WTC11 (cell line): ENCODE results near the gene C14orf132. TPM values are rescaled to one million over a fixed set of nuclear protein-coding genes. Genes with fewer than 3 reads are reported as not detected.

ENCODE experiments used
- ATAC-seq: fragments of 200-7000 bp; cut with Tn5 transposase; 2 replicates; pipeline ENCODE4 v1.10.0; 2021; ENCODE audit warnings: mild to moderate bottlenecking, moderate library complexity
- CTCF ChIA-PET: fragments of 300-600 bp; sonication (Branson Sonifier 250); formaldehyde crosslinking; loops from one replicate; lab custom pipeline; 2021; ENCODE audit warnings: antibody characterized with exemption; lab: Charles Lee
- POLR2A ChIA-PET: fragments of 350-600 bp; sonication (Branson Sonifier 250); formaldehyde crosslinking; loops from one replicate; lab custom pipeline; 2021; ENCODE audit warnings: antibody characterized with exemption; lab: Charles Lee
- DNase-seq: peaks from one replicate; pipeline ENCODE4 v3.0.0; 2021; ENCODE audit warnings: low spot score
- H3K27ac Mint-ChIP-seq: 2 replicates; pipeline ENCODE4 v1.8.0; 2021; ENCODE audit warnings: mixed read lengths
- H3K27me3 Mint-ChIP-seq: 2 replicates; pipeline ENCODE4 v1.8.0; 2021; ENCODE audit warnings: low read depth, mild to moderate bottlenecking, moderate library complexity, mixed read lengths
- H3K36me3 Mint-ChIP-seq: 2 replicates; pipeline ENCODE4 v1.8.0; 2021; ENCODE audit warnings: mixed read lengths
- H3K4me1 Mint-ChIP-seq: 2 replicates; pipeline ENCODE4 v1.8.0; 2022; ENCODE audit warnings: mixed read lengths
- H3K4me3 Mint-ChIP-seq: 2 replicates; pipeline ENCODE4 v1.8.0; 2021; ENCODE audit warnings: mild to moderate bottlenecking, moderate library complexity, mixed read lengths
- H3K9me3 Mint-ChIP-seq: 2 replicates; pipeline ENCODE4 v1.8.0; 2021; ENCODE audit warnings: mixed read lengths
- CBFB ChIP-seq: sonication (generic); formaldehyde crosslinking; IDR thresholded peaks from 2 replicates; pipeline ENCODE4 v1.8.1; 2022; ENCODE audit warnings: mild to moderate bottlenecking, low read depth, missing genetic modification reagents
- CREM ChIP-seq: sonication (generic); formaldehyde crosslinking; IDR thresholded peaks from 2 replicates; pipeline ENCODE4 v1.8.1; 2022; ENCODE audit warnings: mild to moderate bottlenecking, missing genetic modification reagents, moderate library complexity
- E2F1 ChIP-seq: sonication (generic); formaldehyde crosslinking; IDR thresholded peaks from 2 replicates; pipeline ENCODE4 v1.8.0; 2022; ENCODE audit warnings: mild to moderate bottlenecking, missing genetic modification reagents
- ESRRA ChIP-seq: sonication (generic); formaldehyde crosslinking; IDR thresholded peaks from 2 replicates; pipeline ENCODE4 v1.8.1; 2022; ENCODE audit warnings: mild to moderate bottlenecking, missing genetic modification reagents, borderline replicate concordance
- GABPB1 ChIP-seq: sonication (generic); formaldehyde crosslinking; IDR thresholded peaks from 2 replicates; pipeline ENCODE4 v1.8.1; 2023; ENCODE audit warnings: mild to moderate bottlenecking, missing genetic modification reagents
- JUN ChIP-seq: sonication (generic); formaldehyde crosslinking; IDR thresholded peaks from 2 replicates; pipeline ENCODE4 v1.8.0; 2023; ENCODE audit warnings: mild to moderate bottlenecking, missing genetic modification reagents
- NFYB ChIP-seq: sonication (generic); formaldehyde crosslinking; conservative IDR thresholded peaks from 2 replicates; pipeline ENCODE4 v1.8.0; 2022; ENCODE audit warnings: low read depth, missing genetic modification reagents
- NR1H2 ChIP-seq: sonication (generic); formaldehyde crosslinking; IDR thresholded peaks from 2 replicates; pipeline ENCODE4 v1.9.0; 2021; ENCODE audit warnings: mild to moderate bottlenecking, moderate library complexity, missing genetic modification reagents
- NR3C1 ChIP-seq: sonication (generic); formaldehyde crosslinking; conservative IDR thresholded peaks from 2 replicates; pipeline ENCODE4 v1.8.1; 2023; ENCODE audit warnings: low read depth, mild to moderate bottlenecking, missing genetic modification reagents
- OVOL2 ChIP-seq: fragments of 250-450 bp; sonication (Bioruptor Pico); IDR thresholded peaks from 2 replicates; pipeline ENCODE4 v1.9.0; 2021; ENCODE audit warnings: mild to moderate bottlenecking, borderline replicate concordance
- TEAD4 ChIP-seq: sonication (generic); formaldehyde crosslinking; IDR thresholded peaks from 2 replicates; pipeline ENCODE4 v1.8.0; 2022; ENCODE audit warnings: mild to moderate bottlenecking, missing genetic modification reagents
- ZNF396 ChIP-seq: fragments of 250-450 bp; sonication (Bioruptor Pico); IDR thresholded peaks from 2 replicates; pipeline ENCODE4 v1.8.0; 2021; ENCODE audit warnings: mild to moderate bottlenecking, moderate library complexity, borderline replicate concordance
- ZNF532 ChIP-seq: fragments of 250-450 bp; sonication (Bioruptor Pico); IDR thresholded peaks from 2 replicates; pipeline ENCODE4 v1.9.0; 2021; ENCODE audit warnings: mild to moderate bottlenecking, borderline replicate concordance
- total RNA-seq: library from RNA; stranded (reverse); gene quantifications from 3 replicates; pipeline ENCODE4 v1.2.3, GENCODE V29; 2021
- TF ChIP-seq, protein P1 (sequence below): sonication (generic); formaldehyde crosslinking; IDR thresholded peaks from 2 replicates; pipeline ENCODE4 v1.8.1; 2023; ENCODE audit warnings: mild to moderate bottlenecking, moderate library complexity, missing genetic modification reagents
- TF ChIP-seq, protein P2 (sequence below): sonication (generic); formaldehyde crosslinking; IDR thresholded peaks from 2 replicates; pipeline ENCODE4 v1.8.1; 2022; ENCODE audit warnings: low read depth, mild to moderate bottlenecking, moderate library complexity, missing genetic modification reagents, borderline replicate concordance
- TF ChIP-seq, protein P3 (sequence below): sonication (generic); formaldehyde crosslinking; IDR thresholded peaks from 2 replicates; pipeline ENCODE4 v1.8.0; 2022; ENCODE audit warnings: mild to moderate bottlenecking, missing genetic modification reagents

Gene C14orf132
- total RNA-seq, 1 experiment from 2014 or later: 14.1 TPM

DNA sequence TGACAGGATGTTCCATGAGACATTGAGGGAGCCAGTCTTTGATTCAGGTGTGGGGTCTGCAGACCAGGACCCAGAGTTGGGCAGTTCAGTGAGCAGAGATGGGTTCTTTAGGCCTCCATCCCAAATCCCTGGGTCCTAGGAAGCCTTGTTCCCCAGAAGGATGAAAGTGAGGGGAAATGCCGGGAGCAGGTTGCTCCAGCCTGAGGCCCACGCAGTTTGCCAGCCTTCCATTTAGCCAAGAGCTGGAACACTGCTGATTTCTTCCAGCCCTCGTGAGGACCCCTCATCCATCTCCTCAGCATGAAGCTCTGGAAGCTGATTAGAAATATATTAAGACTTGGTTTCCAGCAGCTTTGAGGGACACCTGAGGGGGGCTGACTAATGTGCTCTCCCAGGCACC is 12.1 kb downstream of the C14orf132 start:
- Mint-ChIP-seq H3K9me3 (no peaks in the 10 kb centered on the region), H3K27me3 (no peaks in the 10 kb centered on the region), H3K4me3 (no peak overlapping the region), H3K4me1 (peaks cover 11% of the 10 kb centered on the region), H3K27ac (no peak overlapping the region), H3K36me3 (no peaks in the 10 kb centered on the region)
- TF ChIP-seq, protein P1, sequence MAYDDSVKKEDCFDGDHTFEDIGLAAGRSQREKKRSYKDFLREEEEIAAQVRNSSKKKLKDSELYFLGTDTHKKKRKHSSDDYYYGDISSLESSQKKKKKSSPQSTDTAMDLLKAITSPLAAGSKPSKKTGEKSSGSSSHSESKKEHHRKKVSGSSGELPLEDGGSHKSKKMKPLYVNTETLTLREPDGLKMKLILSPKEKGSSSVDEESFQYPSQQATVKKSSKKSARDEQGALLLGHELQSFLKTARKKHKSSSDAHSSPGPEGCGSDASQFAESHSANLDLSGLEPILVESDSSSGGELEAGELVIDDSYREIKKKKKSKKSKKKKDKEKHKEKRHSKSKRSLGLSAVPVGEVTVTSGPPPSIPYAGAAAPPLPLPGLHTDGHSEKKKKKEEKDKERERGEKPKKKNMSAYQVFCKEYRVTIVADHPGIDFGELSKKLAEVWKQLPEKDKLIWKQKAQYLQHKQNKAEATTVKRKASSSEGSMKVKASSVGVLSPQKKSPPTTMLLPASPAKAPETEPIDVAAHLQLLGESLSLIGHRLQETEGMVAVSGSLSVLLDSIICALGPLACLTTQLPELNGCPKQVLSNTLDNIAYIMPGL (CRISPR knock-in tag): no peak
- TF ChIP-seq ZNF532 (CRISPR knock-in tag) (no peak), CBFB (no peak), ZNF396 (CRISPR knock-in tag) (no peak), CREM (CRISPR knock-in tag) (no peak), NR3C1 (CRISPR knock-in tag) (no peak), TEAD4 (CRISPR knock-in tag) (no peak), NFYB (CRISPR knock-in tag) (no peak), NR1H2 (CRISPR knock-in tag) (no peak), JUN (CRISPR knock-in tag) (no peak), E2F1 (CRISPR knock-in tag) (no peak), GABPB1 (CRISPR knock-in tag) (no peak), ESRRA (CRISPR knock-in tag) (no peak), OVOL2 (CRISPR knock-in tag) (no peak)
- TF ChIP-seq, protein P2, sequence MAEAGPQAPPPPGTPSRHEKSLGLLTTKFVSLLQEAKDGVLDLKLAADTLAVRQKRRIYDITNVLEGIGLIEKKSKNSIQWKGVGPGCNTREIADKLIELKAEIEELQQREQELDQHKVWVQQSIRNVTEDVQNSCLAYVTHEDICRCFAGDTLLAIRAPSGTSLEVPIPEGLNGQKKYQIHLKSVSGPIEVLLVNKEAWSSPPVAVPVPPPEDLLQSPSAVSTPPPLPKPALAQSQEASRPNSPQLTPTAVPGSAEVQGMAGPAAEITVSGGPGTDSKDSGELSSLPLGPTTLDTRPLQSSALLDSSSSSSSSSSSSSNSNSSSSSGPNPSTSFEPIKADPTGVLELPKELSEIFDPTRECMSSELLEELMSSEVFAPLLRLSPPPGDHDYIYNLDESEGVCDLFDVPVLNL (CRISPR knock-in tag): no peak
- TF ChIP-seq, protein P3, sequence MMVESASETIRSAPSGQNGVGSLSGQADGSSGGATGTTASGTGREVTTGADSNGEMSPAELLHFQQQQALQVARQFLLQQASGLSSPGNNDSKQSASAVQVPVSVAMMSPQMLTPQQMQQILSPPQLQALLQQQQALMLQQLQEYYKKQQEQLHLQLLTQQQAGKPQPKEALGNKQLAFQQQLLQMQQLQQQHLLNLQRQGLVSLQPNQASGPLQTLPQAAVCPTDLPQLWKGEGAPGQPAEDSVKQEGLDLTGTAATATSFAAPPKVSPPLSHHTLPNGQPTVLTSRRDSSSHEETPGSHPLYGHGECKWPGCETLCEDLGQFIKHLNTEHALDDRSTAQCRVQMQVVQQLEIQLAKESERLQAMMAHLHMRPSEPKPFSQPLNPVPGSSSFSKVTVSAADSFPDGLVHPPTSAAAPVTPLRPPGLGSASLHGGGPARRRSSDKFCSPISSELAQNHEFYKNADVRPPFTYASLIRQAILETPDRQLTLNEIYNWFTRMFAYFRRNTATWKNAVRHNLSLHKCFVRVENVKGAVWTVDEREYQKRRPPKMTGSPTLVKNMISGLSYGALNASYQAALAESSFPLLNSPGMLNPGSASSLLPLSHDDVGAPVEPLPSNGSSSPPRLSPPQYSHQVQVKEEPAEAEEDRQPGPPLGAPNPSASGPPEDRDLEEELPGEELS (CRISPR knock-in tag): no peak
- ChIA-PET CTCF (interaction anchor here (1.0 to 1.9 kb wide), 9 partner anchors 10 to 494 kb away, joined by 3 to 16 read pairs (median 4); partner anchors contain the start of gene C14orf132), POLR2A (interaction anchor here (0.6 to 1.0 kb wide), 2 partner anchors 40 to 179 kb away, joined by 4 read pairs; no protein-coding TSS in a partner anchor)
- DNase-seq: no peak
- no peak for ATAC-seq
